Sigmoid colon (tissue), 4 donors: ENCODE results near the gene CFAP97.

Experiments
- EP300 ChIP-seq, 4 donors: sonication (generic); formaldehyde crosslinking; IDR thresholded peaks; one replicate each; pipeline ENCODE4 v1.6.1; 2017; ENCODE audit warnings: antibody characterized with exemption in 4 of 4
- POLR2AphosphoS5 ChIP-seq, 4 donors: sonication (generic); formaldehyde crosslinking; IDR thresholded peaks; one replicate each; pipeline ENCODE4 v1.6.1; 2017; ENCODE audit warnings: antibody characterized with exemption in 4 of 4

- no peak for TF ChIP-seq POLR2AphosphoS5 (IDR thresholded peaks at IDR 0.05)
- TF ChIP-seq EP300 (IDR thresholded peaks at IDR 0.05): no peak
Measured at GRCh38 chr4:185196437-185196836, 7.4 kb downstream of the CFAP97 start.
